GM18861 (cell line): Measurements from ENCODE around the gene SLC25A53.
"Not testable (repeated sequence)": the region's sequence is repeated elsewhere in the genome, so short reads cannot be mapped to it uniquely, and the experiment has no call there.

ENCODE experiments used
- ATAC-seq: cut with Tn5 transposase; IDR thresholded peaks from one replicate; pipeline ENCODE4 v1.9.1; 2021; ENCODE audit not compliant: unreplicated experiment

Gene SLC25A53

DNA sequence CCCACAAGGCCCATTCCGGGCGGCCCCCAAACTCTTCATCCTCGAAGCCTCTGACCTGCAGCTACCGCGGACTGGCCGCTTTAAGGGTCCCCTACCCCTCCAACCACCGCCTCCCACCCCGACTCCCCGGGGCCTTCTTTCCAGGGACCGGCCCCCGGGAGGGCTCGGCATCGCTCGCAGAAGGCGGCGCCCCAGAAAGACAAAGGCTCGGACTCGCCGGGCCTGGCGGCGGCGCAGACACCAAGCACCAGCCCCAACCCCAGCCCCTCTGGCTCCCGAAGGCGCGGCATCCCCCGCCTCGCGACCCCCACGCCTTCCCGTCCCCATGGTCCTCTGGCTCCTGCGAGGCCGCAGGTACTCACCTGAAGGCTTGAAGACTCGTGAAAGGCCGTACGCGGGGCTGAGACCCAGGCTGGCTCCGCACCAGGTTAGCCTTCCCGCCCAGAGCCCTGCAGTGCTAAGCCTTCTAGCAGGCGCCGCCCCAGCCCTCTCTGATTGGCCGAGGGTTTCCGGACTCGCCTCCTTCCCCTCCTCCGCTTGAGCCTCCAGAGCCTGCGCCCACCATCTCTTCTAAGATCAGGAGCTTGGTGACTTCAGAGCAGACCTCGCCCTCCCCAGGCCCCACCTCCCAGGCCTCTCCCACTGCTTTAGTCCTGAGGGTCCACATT is 80.9 kb downstream of the SLC25A53 start, which contains the start of gene TMSB15C:
Gene TMSB15C (minus strand): TSS at position 459 of the 668 bp plus-strand sequence.
- not testable (repeated sequence) for ATAC-seq

DNA sequence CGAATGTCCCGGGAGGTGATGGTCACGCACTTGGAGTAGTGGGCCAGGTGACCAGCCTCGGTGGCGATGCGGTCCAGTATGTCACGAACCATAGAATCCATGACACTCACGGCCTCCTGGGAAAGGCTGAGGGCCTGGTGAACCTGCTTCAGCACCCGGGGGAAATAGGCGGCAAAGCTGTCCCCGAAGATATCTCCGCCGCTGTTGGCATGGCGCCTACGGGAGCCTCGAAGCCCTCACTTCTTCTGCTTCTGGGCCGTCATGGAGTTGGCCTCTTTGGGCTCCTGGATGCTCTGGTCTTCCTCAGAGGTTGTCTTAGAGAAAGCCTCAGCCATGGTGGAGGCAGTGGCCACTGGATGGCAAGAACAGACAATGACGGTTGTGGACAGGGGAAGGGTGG is 94.2 kb downstream of the SLC25A53 start:
- ATAC-seq: not testable (repeated sequence)

DNA sequence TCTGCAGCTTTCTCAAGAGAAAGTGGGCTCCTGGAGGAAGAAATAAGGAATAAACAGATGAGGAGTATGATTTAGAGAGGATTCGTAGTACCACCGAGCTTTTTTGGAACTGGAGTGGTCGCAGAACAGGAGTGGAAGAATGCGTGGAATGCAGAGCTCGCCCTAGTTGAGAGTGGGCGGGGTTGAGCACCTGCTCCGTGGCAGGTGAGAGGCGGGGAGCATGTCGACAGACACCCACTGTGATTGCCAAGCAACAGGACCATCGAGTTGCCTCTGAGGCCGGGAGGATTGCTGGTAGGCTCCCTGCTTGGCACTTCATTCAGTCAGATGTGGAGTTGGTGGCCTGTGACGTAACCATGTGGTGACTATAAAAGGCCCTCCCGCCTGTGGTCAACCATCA is 101.9 kb downstream of the SLC25A53 start:
- not testable (repeated sequence) for ATAC-seq
